Gastroesophageal sphincter (tissue), 4 donors: Measurements from ENCODE around the gene MARS1. TPM values are rescaled to one million over a fixed set of nuclear protein-coding genes. Genes with fewer than 3 reads are reported as not detected.

ENCODE experiments used
- ATAC-seq: fragments of 150-250 bp; one replicate; pipeline ENCODE4 v1.9.1; 2016; ENCODE audit warnings: mild to moderate bottlenecking, moderate library complexity
- H3K27ac ChIP-seq, 4 donors: fragments of 200-600 bp; sonication (generic) in 3 of 4; 1 replicate in 3 of 4; 2 replicates in 1 of 4; pipeline ENCODE4 v1.5.1; 2016 to 2019
- H3K27me3 ChIP-seq: fragments of 200-600 bp; sonication (generic); one replicate; pipeline ENCODE4 v1.5.1; 2019
- H3K36me3 ChIP-seq, 2 donors: fragments of 200-600 bp; sonication (generic); one replicate each; pipeline ENCODE4 v1.5.1; 2019; ENCODE audit warnings: control low read depth in 1 of 2
- H3K4me1 ChIP-seq, 3 donors: fragments of 200-600 bp; sonication (generic); 1 replicate in 2 of 3; 2 replicates in 1 of 3; pipeline ENCODE4 v1.5.1; 2016 to 2019; ENCODE audit warnings: control low read depth in 2 of 3
- H3K4me3 ChIP-seq, 2 donors: fragments of 200-600 bp; sonication (generic); one replicate each; pipeline ENCODE4 v1.5.1; 2019; ENCODE audit warnings: mild to moderate bottlenecking in 1 of 2, moderate library complexity in 1 of 2
- H3K9me3 ChIP-seq, 3 donors: fragments of 200-600 bp; sonication (generic); one replicate each; pipeline ENCODE4 v1.5.1; 2017 to 2019; ENCODE audit warnings: control low read depth in 2 of 3
- CTCF ChIP-seq, 4 experiments: fragments of 200-600 bp in 2 of 4; fragments of 450-650 bp in 2 of 4; sonication (generic) in 1 of 4; IDR thresholded peaks; one replicate each; pipeline ENCODE4 v1.5.1; 2017 to 2019; ENCODE audit warnings: antibody characterized with exemption in 4 of 4, mild to moderate bottlenecking in 2 of 4, moderate library complexity in 2 of 4
- EP300 ChIP-seq: sonication (generic); formaldehyde crosslinking; IDR thresholded peaks from one replicate; pipeline ENCODE4 v1.6.1; 2017; ENCODE audit warnings: antibody characterized with exemption, mild to moderate bottlenecking
- POLR2A ChIP-seq, 2 donors: fragments of 450-650 bp; IDR thresholded peaks; one replicate each; pipeline ENCODE4 v1.6.1; 2017; ENCODE audit warnings: antibody characterized with exemption in 2 of 2, mild to moderate bottlenecking in 2 of 2, moderate library complexity in 1 of 2
- POLR2AphosphoS5 ChIP-seq: sonication (generic); formaldehyde crosslinking; IDR thresholded peaks from one replicate; pipeline ENCODE4 v1.6.1; 2017; ENCODE audit warnings: antibody characterized with exemption
- WGBS, 2 donors: methylation state at CpG; one replicate each; pipeline ENCODE4 v1.1.5; 2018; ENCODE audit warnings: low coverage in 1 of 2; 5-methylcytosine and 5-hydroxymethylcytosine counted together
- total RNA-seq, 4 donors: library from RNA; depleted of rRNA; stranded (reverse); fragments of >200 nt; gene quantifications; one replicate each; pipeline ENCODE4 v1.1.0, GENCODE V29; 2016

Gene MARS1
- total RNA-seq, 4 donors from 2014 or later, result 67.4 to 209 (median 81.7) TPM

- peaks cover 7 to 76% of the 10 kb centered on the region in 2 donors for H3K36me3 ChIP-seq
- no peaks in the 10 kb centered on the region for H3K9me3 ChIP-seq
- H3K27ac ChIP-seq, result peak overlapping the region in 2 of 4 donors; percentile 6 to 97
- H3K27me3 ChIP-seq, result no peaks in the 10 kb centered on the region
- no peak for ATAC-seq
- no peak for TF ChIP-seq CTCF (IDR thresholded peaks at IDR 0.05)
- TF ChIP-seq EP300, result no peak
- no peak for TF ChIP-seq POLR2AphosphoS5
- no peak for TF ChIP-seq POLR2A (IDR thresholded peaks at IDR 0.05)
- H3K4me1 ChIP-seq, result peaks cover 5 to 39% (median 22%) of the 10 kb centered on the region in 3 donors
- WGBS, 2 donors, result 60 to 92% methylated on average over 1 to 2 of the region's 9 CpGs
- no peak overlapping the region for H3K4me3 ChIP-seq
These were observed 27.0 kb downstream of the MARS1 start for GRCh38 chr12:57514720-57515407.

GRCh38 chr12:57515408-57515933 lies 27.6 kb downstream of the MARS1 start:
- TF ChIP-seq POLR2A (IDR thresholded peaks at IDR 0.05) (no peak), POLR2AphosphoS5 (no peak), EP300 (no peak), CTCF (IDR thresholded peaks at IDR 0.05) (no peak)
- 57 to 83% methylated on average over 2 to 3 of the region's 3 CpGs for WGBS, 2 donors
- H3K9me3 ChIP-seq, result no peaks in the 10 kb centered on the region

GRCh38 chr12:57515934-57516541 lies 28.2 kb downstream of the MARS1 start:
- no peak for TF ChIP-seq POLR2AphosphoS5
- TF ChIP-seq POLR2A (IDR thresholded peaks at IDR 0.05), result no peak
- no peak for TF ChIP-seq CTCF (IDR thresholded peaks at IDR 0.05)
- TF ChIP-seq EP300, result no peak
- WGBS, 2 donors, result 63 to 71% methylated on average over 5 to 10 of the region's 11 CpGs

More at GRCh38 chr12:57515408-57515933, 27.6 kb downstream of the MARS1 start:
- H3K27ac ChIP-seq, result peak overlapping the region in 2 of 4 donors; percentile 6 to 97
- H3K36me3 ChIP-seq, result peaks cover 7 to 69% of the 10 kb centered on the region in 2 donors
- no peak for ATAC-seq
- no peaks in the 10 kb centered on the region for H3K27me3 ChIP-seq
- no peak overlapping the region for H3K4me3 ChIP-seq
- peaks cover 5 to 39% (median 22%) of the 10 kb centered on the region in 3 donors for H3K4me1 ChIP-seq

GRCh38 chr12:57516617-57517153 lies 28.8 kb downstream of the MARS1 start:
- TF ChIP-seq CTCF (IDR thresholded peaks at IDR 0.05) (no peak), EP300 (no peak)
- WGBS, 2 donors, result 50 to 84% methylated on average over 1 to 11 of the region's 11 CpGs
- Histone ChIP-seq H3K4me3 (no peak overlapping the region), H3K27me3 (no peaks in the 10 kb centered on the region), H3K4me1 (peaks cover 5 to 49% (median 32%) of the 10 kb centered on the region in 3 donors), H3K9me3 (no peaks in the 10 kb centered on the region), H3K36me3 (peaks cover 7 to 57% of the 10 kb centered on the region in 2 donors), H3K27ac (peak overlapping the region in 3 of 4 donors; percentile 97 to 99 (median 98))
- no peak for ATAC-seq

More at GRCh38 chr12:57515934-57516541, 28.2 kb downstream of the MARS1 start:
- ATAC-seq, result no peak
- Histone ChIP-seq H3K27me3 (no peaks in the 10 kb centered on the region), H3K27ac (peak overlapping the region in 1 of 4 donors; percentile 97), H3K4me1 (peaks cover 5 to 43% (median 25%) of the 10 kb centered on the region in 3 donors), H3K36me3 (peaks cover 7 to 64% of the 10 kb centered on the region in 2 donors), H3K4me3 (no peak overlapping the region), H3K9me3 (no peaks in the 10 kb centered on the region)
